Panc1 (cell line): ENCODE results near the gene RBMS3. TPM values are rescaled to one million over a fixed set of nuclear protein-coding genes. Genes with fewer than 3 reads are reported as not detected.

Experiments
- ATAC-seq: fragments of 200-7000 bp; cut with Tn5 transposase; 2 replicates; pipeline ENCODE4 v1.9.1; 2020; ENCODE audit warnings: mild to moderate bottlenecking, moderate library complexity
- BruUV-seq: library from RNA; stranded (reverse); fragments of 400-500 nt; replicated peaks from 2 replicates; lab custom pipeline; 2021; lab: Mats Ljungman, UMichigan
- CTCF ChIA-PET: fragments of 300-600 bp; sonication (Branson Sonifier 250); formaldehyde crosslinking; loops from one replicate; lab custom pipeline; 2022; ENCODE audit warnings: antibody characterized with exemption; lab: Charles Lee
- POLR2A ChIA-PET: fragments of 300-600 bp; sonication (Branson Sonifier 250); formaldehyde crosslinking; loops from one replicate; lab custom pipeline; 2022; ENCODE audit warnings: antibody characterized with exemption; lab: Charles Lee
- DNase-seq: peaks from one replicate; pipeline ENCODE4 v3.0.0-alpha.2; 2010; ENCODE audit warnings: low read depth, low spot score
- H3K27ac ChIP-seq: 2 replicates; pipeline ENCODE4 v1.5.1; 2011; ENCODE audit warnings: mild to moderate bottlenecking, low read length, inconsistent platforms
- H3K27me3 ChIP-seq: fragments of 200-500 bp; sonication (Bioruptor generic); 2 replicates; pipeline ENCODE4 v1.6.0; 2014; ENCODE audit warnings: low read length, inconsistent platforms; ENCODE audit not compliant: control insufficient read depth, insufficient read depth
- H3K36me3 ChIP-seq: fragments of 200-500 bp; sonication (Bioruptor generic); 2 replicates; pipeline ENCODE4 v1.5.1; 2014; ENCODE audit warnings: inconsistent platforms, mild to moderate bottlenecking, low read length, moderate library complexity; ENCODE audit not compliant: control insufficient read depth, insufficient read depth
- H3K4me1 ChIP-seq: 2 replicates; pipeline ENCODE4 v1.5.1; 2011; ENCODE audit warnings: inconsistent platforms, mild to moderate bottlenecking, low read length, moderate library complexity; ENCODE audit not compliant: control insufficient read depth, insufficient read depth
- H3K4me3 ChIP-seq, 2 experiments: 2 replicates each; pipeline ENCODE4 v1.5.1; 2011 to 2012; ENCODE audit warnings: low read depth in 2 of 2, low read length in 2 of 2, mild to moderate bottlenecking in 2 of 2, inconsistent platforms in 1 of 2, moderate library complexity in 1 of 2
- H3K9me3 ChIP-seq: fragments of 200-500 bp; sonication (Bioruptor generic); 2 replicates; pipeline ENCODE4 v1.5.1; 2014; ENCODE audit warnings: low read depth, mild to moderate bottlenecking, inconsistent platforms, low read length, moderate library complexity; ENCODE audit not compliant: control insufficient read depth, insufficient read depth
- CTCF ChIP-seq: fragments of 450-650 bp; IDR thresholded peaks from 2 replicates; pipeline ENCODE4 v1.5.1; 2017; ENCODE audit warnings: mild to moderate bottlenecking
- POLR2AphosphoS5 ChIP-seq: IDR thresholded peaks from 2 replicates; pipeline ENCODE4 v1.6.1; 2012; ENCODE audit warnings: mild to moderate bottlenecking, low read depth, low read length, moderate library complexity
- SIN3A ChIP-seq: IDR thresholded peaks from 2 replicates; pipeline ENCODE4 v1.6.1; 2012; ENCODE audit warnings: low read depth, mild to moderate bottlenecking, low read length, moderate library complexity, borderline replicate concordance; ENCODE audit not compliant: insufficient read depth
- TCF7L2 ChIP-seq: IDR thresholded peaks from 2 replicates; pipeline ENCODE4 v1.6.1; 2011; ENCODE audit warnings: mild to moderate bottlenecking, low read depth, low read length, inconsistent platforms
- in situ Hi-C: cut with HindIII; loops from 2 replicates; pipeline ENCODE4 v1.10.0; 2016; ENCODE audit warnings: low sequenced_read_pairs, low pct_unique_long_range_greater_than_20kb
- intact Hi-C: fragments of 100-400 bp; cut with micrococcal nuclease; formaldehyde crosslinking; loops from one replicate; pipeline ENCODE4 v1.10.0; 2022; ENCODE audit not compliant: unreplicated experiment
- total RNA-seq: library from RNA; stranded (reverse); gene quantifications from one replicate; pipeline ENCODE4 v1.2.1, GENCODE V29; 2021; ENCODE audit not compliant: unreplicated experiment
- TF ChIP-seq, protein P1 (sequence below), 2 experiments: IDR thresholded peaks; 2 replicates each; pipeline ENCODE4 v1.6.1; 2011 to 2012; ENCODE audit warnings: low read depth in 2 of 2, control low read depth in 1 of 2, low read length in 1 of 2, mild to moderate bottlenecking in 1 of 2, moderate library complexity in 1 of 2; ENCODE audit not compliant: insufficient read depth in 1 of 2

The RBMS3 gene
- total RNA-seq, 1 experiment from 2014 or later, result 1.1 TPM

DNA sequence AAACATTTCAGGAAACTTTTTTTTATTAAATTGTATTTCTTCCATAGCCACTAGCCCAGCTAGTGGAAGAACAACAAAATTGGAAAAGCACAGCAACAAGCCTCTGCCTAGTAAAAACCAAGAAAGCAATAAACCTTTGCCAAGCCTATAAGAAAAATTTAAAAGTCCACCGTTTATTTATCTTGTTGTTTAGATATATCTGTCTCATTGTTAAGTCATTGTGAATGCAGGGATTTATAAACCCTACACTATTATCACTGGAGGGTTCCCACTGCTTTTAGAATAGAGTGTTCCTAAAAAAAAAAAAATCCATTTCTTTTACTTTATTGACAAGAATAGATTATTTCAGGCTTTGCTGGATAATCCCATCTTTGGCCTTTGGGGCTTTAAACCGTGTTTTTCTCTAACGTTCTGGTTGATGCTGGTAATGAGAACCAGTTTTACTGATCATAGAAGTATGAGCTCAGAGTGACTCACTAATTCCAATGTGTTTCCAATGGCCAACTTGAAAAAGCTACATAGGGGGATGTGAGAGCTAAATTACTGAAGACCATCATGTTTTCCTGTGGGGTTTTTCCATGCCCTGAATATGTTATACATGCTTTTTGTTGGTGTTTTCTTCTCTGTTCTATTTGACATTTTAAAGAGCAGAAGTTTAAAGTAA, 634.1 kb downstream of the RBMS3 start:
- POLR2A ChIA-PET, result no interaction called here
- ATAC-seq (no peak), DNase-seq (no peak)
- no peak overlapping the region for H3K27ac ChIP-seq
- CTCF ChIA-PET, result no interaction called here
- TF ChIP-seq SIN3A (no peak), CTCF (no peak), POLR2AphosphoS5 (no peak), TCF7L2 (no peak)
- TF ChIP-seq, protein P1, sequence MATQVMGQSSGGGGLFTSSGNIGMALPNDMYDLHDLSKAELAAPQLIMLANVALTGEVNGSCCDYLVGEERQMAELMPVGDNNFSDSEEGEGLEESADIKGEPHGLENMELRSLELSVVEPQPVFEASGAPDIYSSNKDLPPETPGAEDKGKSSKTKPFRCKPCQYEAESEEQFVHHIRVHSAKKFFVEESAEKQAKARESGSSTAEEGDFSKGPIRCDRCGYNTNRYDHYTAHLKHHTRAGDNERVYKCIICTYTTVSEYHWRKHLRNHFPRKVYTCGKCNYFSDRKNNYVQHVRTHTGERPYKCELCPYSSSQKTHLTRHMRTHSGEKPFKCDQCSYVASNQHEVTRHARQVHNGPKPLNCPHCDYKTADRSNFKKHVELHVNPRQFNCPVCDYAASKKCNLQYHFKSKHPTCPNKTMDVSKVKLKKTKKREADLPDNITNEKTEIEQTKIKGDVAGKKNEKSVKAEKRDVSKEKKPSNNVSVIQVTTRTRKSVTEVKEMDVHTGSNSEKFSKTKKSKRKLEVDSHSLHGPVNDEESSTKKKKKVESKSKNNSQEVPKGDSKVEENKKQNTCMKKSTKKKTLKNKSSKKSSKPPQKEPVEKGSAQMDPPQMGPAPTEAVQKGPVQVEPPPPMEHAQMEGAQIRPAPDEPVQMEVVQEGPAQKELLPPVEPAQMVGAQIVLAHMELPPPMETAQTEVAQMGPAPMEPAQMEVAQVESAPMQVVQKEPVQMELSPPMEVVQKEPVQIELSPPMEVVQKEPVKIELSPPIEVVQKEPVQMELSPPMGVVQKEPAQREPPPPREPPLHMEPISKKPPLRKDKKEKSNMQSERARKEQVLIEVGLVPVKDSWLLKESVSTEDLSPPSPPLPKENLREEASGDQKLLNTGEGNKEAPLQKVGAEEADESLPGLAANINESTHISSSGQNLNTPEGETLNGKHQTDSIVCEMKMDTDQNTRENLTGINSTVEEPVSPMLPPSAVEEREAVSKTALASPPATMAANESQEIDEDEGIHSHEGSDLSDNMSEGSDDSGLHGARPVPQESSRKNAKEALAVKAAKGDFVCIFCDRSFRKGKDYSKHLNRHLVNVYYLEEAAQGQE (IDR thresholded peaks at IDR 0.05; ENCODE audit: insufficient read depth in 1 of 2, low read depth in 2 of 2, low read length in 1 of 2), result no peak
- H3K4me3 ChIP-seq, result no peak overlapping the region
- H3K4me1 ChIP-seq, result no peaks in the 10 kb centered on the region
- H3K27me3 ChIP-seq, result no peaks in the 10 kb centered on the region
- intact Hi-C loops, result no loop called here
- no peaks in the 10 kb centered on the region for H3K9me3 ChIP-seq
- BruUV-seq, result no TSS peak
- no peaks in the 10 kb centered on the region for H3K36me3 ChIP-seq
- in situ Hi-C loops, result no loop called here

DNA sequence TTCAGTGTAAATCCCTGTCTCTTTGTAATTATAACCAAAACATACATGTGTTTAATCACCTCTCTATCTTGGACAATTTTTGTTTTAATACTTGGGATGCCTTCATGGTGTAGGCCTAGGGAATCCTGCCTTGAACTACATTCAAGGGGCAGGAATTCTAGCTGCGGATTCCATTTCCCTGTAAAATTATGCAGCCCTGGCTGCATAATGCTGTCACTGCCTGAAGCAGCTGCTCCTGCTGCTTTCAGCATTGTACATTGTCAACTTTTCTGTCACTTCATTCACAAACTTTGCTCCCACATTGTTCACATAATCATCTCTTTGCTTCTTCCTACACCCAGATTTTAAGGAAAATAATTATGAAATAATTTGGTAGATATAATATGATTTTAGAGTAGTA, 638.7 kb downstream of the RBMS3 start:
- CTCF ChIA-PET, result no interaction called here
- intact Hi-C loops, result no loop called here
- DNase-seq, result no peak
- BruUV-seq, result no TSS peak
- in situ Hi-C loops, result no loop called here
- POLR2A ChIA-PET, result no interaction called here
- H3K27ac ChIP-seq, result no peak overlapping the region
- TF ChIP-seq, protein P1 (IDR thresholded peaks at IDR 0.05; ENCODE audit: insufficient read depth in 1 of 2, low read depth in 2 of 2, low read length in 1 of 2), result no peak
- TF ChIP-seq CTCF, result no peak
- no peak for TF ChIP-seq POLR2AphosphoS5
- TF ChIP-seq SIN3A, result no peak
- no peak for TF ChIP-seq TCF7L2
- ATAC-seq, result no peak
- no peak overlapping the region for H3K4me3 ChIP-seq
- H3K36me3 ChIP-seq, result no peaks in the 10 kb centered on the region
- H3K9me3 ChIP-seq, result no peaks in the 10 kb centered on the region
- H3K27me3 ChIP-seq, result no peaks in the 10 kb centered on the region
- no peaks in the 10 kb centered on the region for H3K4me1 ChIP-seq
